Neutrophil (primary cell): ENCODE measurements around the gene CRTAC1.

Experiments
- H3K27ac ChIP-seq: fragments of 200-600 bp; sonication (generic); 2 replicates; pipeline ENCODE4 v1.5.1; 2016; ENCODE audit warnings: mild to moderate bottlenecking, moderate library complexity
- H3K27me3 ChIP-seq: fragments of 200-600 bp; sonication (generic); 2 replicates; pipeline ENCODE4 v1.6.0; 2016; ENCODE audit warnings: mild to moderate bottlenecking
- H3K36me3 ChIP-seq: fragments of 200-600 bp; sonication (generic); 2 replicates; pipeline ENCODE4 v1.5.1; 2017
- H3K4me1 ChIP-seq, 2 experiments: fragments of 200-600 bp in 1 of 2; sonication (generic) in 1 of 2; 1 replicate in 1 of 2; 2 replicates in 1 of 2; pipeline versions ENCODE4 v1.5.1 to v1.6.1; 2013 to 2016; ENCODE audit warnings: low read depth in 1 of 2, low read length in 1 of 2, mild to moderate bottlenecking in 1 of 2, moderate library complexity in 1 of 2; ENCODE audit not compliant: control insufficient read depth in 1 of 2, insufficient read depth in 1 of 2
- H3K4me3 ChIP-seq, 2 experiments: fragments of 200-600 bp in 1 of 2; sonication (generic) in 1 of 2; 1 replicate in 1 of 2; 2 replicates in 1 of 2; pipeline ENCODE4 v1.5.1; 2013 to 2016; ENCODE audit warnings: low read depth in 1 of 2, low read length in 1 of 2, mild to moderate bottlenecking in 1 of 2, moderate library complexity in 1 of 2
- H3K9me3 ChIP-seq: fragments of 200-600 bp; sonication (generic); 2 replicates; pipeline ENCODE4 v1.5.1; 2016
- TF ChIP-seq, protein P1 (sequence below): fragments of 200-600 bp; sonication (generic); IDR thresholded peaks from 2 replicates; pipeline ENCODE4 v1.5.1; 2016; ENCODE audit warnings: antibody characterized with exemption

CRTAC1 gene

GRCh38 chr10:98028168-98028770 is 2.2 kb downstream of the CRTAC1 start:
- Histone ChIP-seq H3K27me3 (peaks cover 100% of the 10 kb centered on the region), H3K27ac (no peak overlapping the region), H3K9me3 (no peaks in the 10 kb centered on the region), H3K4me3 (no peak overlapping the region), H3K36me3 (no peaks in the 10 kb centered on the region), H3K4me1 (no peaks in the 10 kb centered on the region)
- TF ChIP-seq, protein P1, sequence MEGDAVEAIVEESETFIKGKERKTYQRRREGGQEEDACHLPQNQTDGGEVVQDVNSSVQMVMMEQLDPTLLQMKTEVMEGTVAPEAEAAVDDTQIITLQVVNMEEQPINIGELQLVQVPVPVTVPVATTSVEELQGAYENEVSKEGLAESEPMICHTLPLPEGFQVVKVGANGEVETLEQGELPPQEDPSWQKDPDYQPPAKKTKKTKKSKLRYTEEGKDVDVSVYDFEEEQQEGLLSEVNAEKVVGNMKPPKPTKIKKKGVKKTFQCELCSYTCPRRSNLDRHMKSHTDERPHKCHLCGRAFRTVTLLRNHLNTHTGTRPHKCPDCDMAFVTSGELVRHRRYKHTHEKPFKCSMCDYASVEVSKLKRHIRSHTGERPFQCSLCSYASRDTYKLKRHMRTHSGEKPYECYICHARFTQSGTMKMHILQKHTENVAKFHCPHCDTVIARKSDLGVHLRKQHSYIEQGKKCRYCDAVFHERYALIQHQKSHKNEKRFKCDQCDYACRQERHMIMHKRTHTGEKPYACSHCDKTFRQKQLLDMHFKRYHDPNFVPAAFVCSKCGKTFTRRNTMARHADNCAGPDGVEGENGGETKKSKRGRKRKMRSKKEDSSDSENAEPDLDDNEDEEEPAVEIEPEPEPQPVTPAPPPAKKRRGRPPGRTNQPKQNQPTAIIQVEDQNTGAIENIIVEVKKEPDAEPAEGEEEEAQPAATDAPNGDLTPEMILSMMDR, result peak; percentile 57

DNA sequence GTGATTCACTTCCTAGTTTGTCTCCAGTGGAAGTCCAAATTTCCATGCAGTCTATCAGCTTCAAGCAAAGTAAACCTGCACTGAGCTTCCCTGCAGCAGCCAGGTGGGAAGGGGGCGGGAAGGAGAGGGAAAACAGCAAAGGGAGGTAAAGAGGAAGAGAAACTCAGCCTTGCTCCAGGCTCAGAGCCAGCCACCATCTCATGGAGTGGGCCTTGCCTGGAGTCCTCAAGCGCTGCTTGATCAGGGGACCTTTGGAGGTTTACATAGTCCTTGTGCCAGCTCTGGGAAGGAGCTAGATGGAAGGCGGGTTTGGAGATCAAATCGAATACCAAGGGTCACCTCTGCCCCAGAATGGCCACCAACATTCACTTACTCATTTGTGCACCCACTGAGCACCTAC is 7.4 kb downstream of the CRTAC1 start:
- H3K27me3 ChIP-seq, result peaks cover 89% of the 10 kb centered on the region
- H3K4me3 ChIP-seq, result no peak overlapping the region
- H3K27ac ChIP-seq, result no peak overlapping the region
- no peaks in the 10 kb centered on the region for H3K4me1 ChIP-seq
- H3K9me3 ChIP-seq, result no peaks in the 10 kb centered on the region
- TF ChIP-seq, protein P1, result no peak
- H3K36me3 ChIP-seq, result no peaks in the 10 kb centered on the region

- peaks cover 78% of the 10 kb centered on the region for H3K27me3 ChIP-seq
- no peak overlapping the region for H3K4me3 ChIP-seq
- H3K4me1 ChIP-seq, result no peaks in the 10 kb centered on the region
- no peaks in the 10 kb centered on the region for H3K9me3 ChIP-seq
- no peaks in the 10 kb centered on the region for H3K36me3 ChIP-seq
- no peak overlapping the region for H3K27ac ChIP-seq
- TF ChIP-seq, protein P1, result no peak
Measured at GRCh38 chr10:98020784-98021183, 9.6 kb downstream of the CRTAC1 start.

DNA sequence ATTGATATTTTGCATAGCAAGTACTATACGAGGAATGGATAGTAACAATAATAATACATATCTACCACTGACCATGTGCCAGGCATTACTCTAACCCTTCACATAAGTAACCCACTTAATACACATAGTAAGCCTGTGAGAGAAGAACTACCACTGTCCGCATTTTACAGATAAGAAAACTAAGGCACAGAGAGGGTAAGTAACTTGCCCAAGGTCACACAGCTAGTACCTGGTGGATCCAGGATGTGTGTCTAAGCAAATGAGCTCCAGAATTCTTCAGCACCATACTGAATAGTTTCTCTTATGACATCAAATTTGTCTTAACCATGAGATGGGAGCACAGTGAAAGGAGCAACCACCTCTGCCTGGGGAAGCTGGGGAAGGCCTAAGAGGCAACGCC is 10.2 kb downstream of the CRTAC1 start:
- TF ChIP-seq, protein P1, result no peak
- Histone ChIP-seq H3K4me3 (no peak overlapping the region), H3K36me3 (no peaks in the 10 kb centered on the region), H3K27ac (no peak overlapping the region), H3K4me1 (no peaks in the 10 kb centered on the region), H3K27me3 (peaks cover 76% of the 10 kb centered on the region), H3K9me3 (no peaks in the 10 kb centered on the region)

GRCh38 chr10:98019784-98020183 is 10.6 kb downstream of the CRTAC1 start:
- no peak overlapping the region for H3K27ac ChIP-seq
- peaks cover 71% of the 10 kb centered on the region for H3K27me3 ChIP-seq
- no peaks in the 10 kb centered on the region for H3K9me3 ChIP-seq
- H3K4me1 ChIP-seq, result no peaks in the 10 kb centered on the region
- no peaks in the 10 kb centered on the region for H3K36me3 ChIP-seq
- H3K4me3 ChIP-seq, result no peak overlapping the region
- TF ChIP-seq, protein P1, result no peak
